ENCODE data around the gene MAP6D1. TPM values are rescaled to one million over a fixed set of nuclear protein-coding genes. Genes with fewer than 3 reads are reported as not detected.
"Not testable (repeated sequence)": the region's sequence is repeated elsewhere in the genome, so short reads cannot be mapped to it uniquely, and the experiment has no call there.

MAP6D1 gene
- polyA plus RNA-seq, 4 donors = 0.60 to 1.9 TPM; not detected in 2

DNA sequence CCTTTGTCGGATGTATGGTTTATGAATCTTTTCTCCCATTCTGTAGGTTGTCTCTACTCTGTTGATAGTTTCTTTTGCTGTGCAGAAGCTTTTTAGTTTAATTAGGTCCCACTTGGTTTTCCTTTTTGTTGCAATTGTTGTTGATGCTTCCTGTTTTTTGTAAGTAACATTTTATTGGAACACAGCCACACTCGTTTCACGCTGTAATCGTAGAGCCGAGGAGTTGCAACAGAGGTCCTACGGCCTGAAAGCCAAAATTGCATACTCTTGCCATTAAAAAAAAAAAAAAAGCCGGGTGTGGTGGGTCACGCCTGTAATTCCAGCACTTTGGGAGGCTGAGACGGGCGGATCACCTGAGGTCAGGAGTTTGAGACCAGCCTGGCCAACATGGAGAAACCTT is 40.9 kb downstream of the MAP6D1 start:
- 92 to 93% (median 93%) methylated on average over 10 of the region's 10 CpGs for WGBS, 3 donors
- peaks cover 5 to 38% (median 24%) of the 10 kb centered on the region in 3 donors for H3K36me3 ChIP-seq (ENCODE audit: control insufficient read depth in 3 of 3, insufficient read depth in 2 of 3, low read depth in 1 of 3, low read length in 3 of 3)
- H3K4me1 ChIP-seq (ENCODE audit: control insufficient read depth in 3 of 3, insufficient read depth in 2 of 3, low read depth in 1 of 3, low read length in 2 of 3); H3K27ac ChIP-seq (ENCODE audit: low read depth in 1 of 3, low read length in 2 of 3); H3K9me3 ChIP-seq (ENCODE audit: control insufficient read depth in 2 of 2, insufficient read depth in 1 of 2, low read depth in 1 of 2, low read length in 1 of 2); FAIRE-seq; DNase-seq; H3K4me3 ChIP-seq (ENCODE audit: low read depth in 1 of 3, low read length in 3 of 3); H3K27me3 ChIP-seq (ENCODE audit: control insufficient read depth in 3 of 3, insufficient read depth in 3 of 3, low read length in 3 of 3): not testable (repeated sequence)

GRCh38 chr3:183782576-183783276 is 42.7 kb downstream of the MAP6D1 start:
- Histone ChIP-seq H3K27me3 (ENCODE audit: control insufficient read depth in 3 of 3, insufficient read depth in 3 of 3, low read length in 3 of 3) (no peaks in the 10 kb centered on the region), H3K9me3 (ENCODE audit: control insufficient read depth in 2 of 2, insufficient read depth in 1 of 2, low read depth in 1 of 2, low read length in 1 of 2) (no peaks in the 10 kb centered on the region), H3K36me3 (ENCODE audit: control insufficient read depth in 3 of 3, insufficient read depth in 2 of 3, low read depth in 1 of 3, low read length in 3 of 3) (peaks cover 8 to 48% (median 23%) of the 10 kb centered on the region in 3 donors), H3K27ac (ENCODE audit: low read depth in 1 of 3, low read length in 2 of 3) (no peak overlapping the region), H3K4me3 (ENCODE audit: low read depth in 1 of 3, low read length in 3 of 3) (no peak overlapping the region), H3K4me1 (ENCODE audit: control insufficient read depth in 3 of 3, insufficient read depth in 2 of 3, low read depth in 1 of 3, low read length in 2 of 3) (no peaks in the 10 kb centered on the region)
- 81 to 92% (median 88%) methylated on average over 7 of the region's 7 CpGs for WGBS, 3 donors
- DNase-seq (no peak), FAIRE-seq (no peak)

DNA sequence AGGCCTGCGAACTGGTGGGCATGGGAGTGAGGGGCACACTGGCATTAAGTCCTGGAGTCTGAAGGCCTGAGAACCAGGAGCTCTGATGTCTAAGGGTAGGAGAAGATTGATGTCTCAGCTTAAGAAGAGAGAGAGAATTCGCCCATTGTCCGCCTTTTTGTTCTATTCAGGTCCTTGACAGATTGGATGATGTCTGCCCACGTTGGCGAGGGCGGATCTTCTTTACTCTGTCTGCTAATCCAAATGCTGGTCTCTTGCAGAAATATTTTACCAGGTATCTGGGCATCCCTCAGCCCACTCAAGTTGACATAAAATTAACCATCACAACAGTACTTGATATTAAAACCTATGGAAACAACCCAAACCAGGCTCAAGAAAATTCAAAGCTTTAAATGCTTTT is 44.1 kb downstream of the MAP6D1 start:
- no peak for DNase-seq
- H3K36me3 ChIP-seq (ENCODE audit: control insufficient read depth in 3 of 3, insufficient read depth in 2 of 3, low read depth in 1 of 3, low read length in 3 of 3) = peaks cover 11 to 49% (median 22%) of the 10 kb centered on the region in 3 donors
- 96 to 97% (median 96%) methylated on average over 6 of the region's 6 CpGs for WGBS, 3 donors

DNA sequence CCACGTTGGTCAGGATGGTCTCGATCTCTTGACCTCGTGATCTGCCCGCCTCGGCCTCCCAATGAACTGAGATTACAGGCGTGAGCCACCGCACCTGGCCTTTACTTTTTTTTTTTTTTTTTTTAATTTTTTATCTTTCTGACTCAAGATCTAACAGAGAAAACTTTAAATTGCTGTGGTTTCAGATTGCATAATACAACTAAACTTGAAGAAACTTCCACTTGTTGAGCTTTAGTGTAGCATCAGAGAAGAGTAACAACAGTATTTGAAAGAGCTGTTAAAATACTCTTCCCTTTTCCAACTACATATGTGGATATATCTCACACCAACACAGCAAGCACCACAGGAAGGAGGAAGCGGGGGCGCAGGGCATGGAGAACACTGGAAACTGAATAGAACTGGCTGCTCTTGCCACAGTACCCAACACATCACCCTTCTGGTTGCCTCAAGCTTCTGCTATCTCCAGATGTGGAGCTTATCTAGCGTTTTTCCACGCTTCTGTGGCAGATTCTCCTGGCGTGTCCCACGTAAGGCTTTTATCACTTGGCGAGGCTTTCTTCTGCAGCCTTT is 45.4 kb downstream of the MAP6D1 start:
- Histone ChIP-seq H3K27ac (ENCODE audit: low read depth in 1 of 3, low read length in 2 of 3) (no peak overlapping the region), H3K9me3 (ENCODE audit: control insufficient read depth in 2 of 2, insufficient read depth in 1 of 2, low read depth in 1 of 2, low read length in 1 of 2) (no peaks in the 10 kb centered on the region), H3K36me3 (ENCODE audit: control insufficient read depth in 3 of 3, insufficient read depth in 2 of 3, low read depth in 1 of 3, low read length in 3 of 3) (peaks cover 11 to 47% (median 16%) of the 10 kb centered on the region in 3 donors), H3K4me3 (ENCODE audit: low read depth in 1 of 3, low read length in 3 of 3) (no peak overlapping the region), H3K4me1 (ENCODE audit: control insufficient read depth in 3 of 3, insufficient read depth in 2 of 3, low read depth in 1 of 3, low read length in 2 of 3) (no peaks in the 10 kb centered on the region), H3K27me3 (ENCODE audit: control insufficient read depth in 3 of 3, insufficient read depth in 3 of 3, low read length in 3 of 3) (no peaks in the 10 kb centered on the region)
- FAIRE-seq (no peak), DNase-seq (no peak)
- 92 to 94% (median 94%) methylated on average over 14 of the region's 14 CpGs for WGBS, 3 donors

More for the DNA sequence above, 44.1 kb downstream of the MAP6D1 start:
- Histone ChIP-seq H3K27me3 (ENCODE audit: control insufficient read depth in 3 of 3, insufficient read depth in 3 of 3, low read length in 3 of 3) (no peaks in the 10 kb centered on the region), H3K4me1 (ENCODE audit: control insufficient read depth in 3 of 3, insufficient read depth in 2 of 3, low read depth in 1 of 3, low read length in 2 of 3) (no peaks in the 10 kb centered on the region), H3K27ac (ENCODE audit: low read depth in 1 of 3, low read length in 2 of 3) (no peak overlapping the region), H3K9me3 (ENCODE audit: control insufficient read depth in 2 of 2, insufficient read depth in 1 of 2, low read depth in 1 of 2, low read length in 1 of 2) (no peaks in the 10 kb centered on the region), H3K4me3 (ENCODE audit: low read depth in 1 of 3, low read length in 3 of 3) (no peak overlapping the region)
- no peak for FAIRE-seq

- no peak overlapping the region for H3K4me3 ChIP-seq (ENCODE audit: low read depth in 1 of 3, low read length in 3 of 3)
- no peak for FAIRE-seq
- peaks cover 14 to 50% (median 22%) of the 10 kb centered on the region in 3 donors for H3K36me3 ChIP-seq (ENCODE audit: control insufficient read depth in 3 of 3, insufficient read depth in 2 of 3, low read depth in 1 of 3, low read length in 3 of 3)
- WGBS, 3 donors = 94 to 95% (median 95%) methylated on average over 4 of the region's 4 CpGs
- no peak overlapping the region for H3K27ac ChIP-seq (ENCODE audit: low read depth in 1 of 3, low read length in 2 of 3)
- H3K27me3 ChIP-seq (ENCODE audit: control insufficient read depth in 3 of 3, insufficient read depth in 3 of 3, low read length in 3 of 3) = no peaks in the 10 kb centered on the region
- H3K9me3 ChIP-seq (ENCODE audit: control insufficient read depth in 2 of 2, insufficient read depth in 1 of 2, low read depth in 1 of 2, low read length in 1 of 2) = peaks cover 0 to 3% of the 10 kb centered on the region in 2 donors
- no peaks in the 10 kb centered on the region for H3K4me1 ChIP-seq (ENCODE audit: control insufficient read depth in 3 of 3, insufficient read depth in 2 of 3, low read depth in 1 of 3, low read length in 2 of 3)
- no peak for DNase-seq
Measured at GRCh38 chr3:183777016-183777618, 48.3 kb downstream of the MAP6D1 start.

- H3K4me1 ChIP-seq (ENCODE audit: control insufficient read depth in 3 of 3, insufficient read depth in 2 of 3, low read depth in 1 of 3, low read length in 2 of 3); FAIRE-seq; H3K9me3 ChIP-seq (ENCODE audit: control insufficient read depth in 2 of 2, insufficient read depth in 1 of 2, low read depth in 1 of 2, low read length in 1 of 2); H3K27ac ChIP-seq (ENCODE audit: low read depth in 1 of 3, low read length in 2 of 3); H3K4me3 ChIP-seq (ENCODE audit: low read depth in 1 of 3, low read length in 3 of 3); DNase-seq; H3K27me3 ChIP-seq (ENCODE audit: control insufficient read depth in 3 of 3, insufficient read depth in 3 of 3, low read length in 3 of 3): not testable (repeated sequence)
- H3K36me3 ChIP-seq (ENCODE audit: control insufficient read depth in 3 of 3, insufficient read depth in 2 of 3, low read depth in 1 of 3, low read length in 3 of 3) = peaks cover 12 to 49% (median 21%) of the 10 kb centered on the region in 3 donors
- WGBS, 3 donors = 83 to 91% (median 89%) methylated on average over 5 of the region's 5 CpGs
Measured at GRCh38 chr3:183776451-183776850, 48.9 kb downstream of the MAP6D1 start.

- no peaks in the 10 kb centered on the region for H3K4me1 ChIP-seq (ENCODE audit: control insufficient read depth in 3 of 3, insufficient read depth in 2 of 3, low read depth in 1 of 3, low read length in 2 of 3)
- peaks cover 7 to 44% (median 21%) of the 10 kb centered on the region in 3 donors for H3K36me3 ChIP-seq (ENCODE audit: control insufficient read depth in 3 of 3, insufficient read depth in 2 of 3, low read depth in 1 of 3, low read length in 3 of 3)
- H3K9me3 ChIP-seq (ENCODE audit: control insufficient read depth in 2 of 2, insufficient read depth in 1 of 2, low read depth in 1 of 2, low read length in 1 of 2) = peaks cover 0 to 3% of the 10 kb centered on the region in 2 donors
- FAIRE-seq = no peak
- DNase-seq = peak; percentile 10 to 68
- 36 to 68% (median 68%) methylated on average over 2 to 5 of the region's 5 CpGs for WGBS, 3 donors
- H3K4me3 ChIP-seq (ENCODE audit: low read depth in 1 of 3, low read length in 3 of 3) = no peak overlapping the region
- no peaks in the 10 kb centered on the region for H3K27me3 ChIP-seq (ENCODE audit: control insufficient read depth in 3 of 3, insufficient read depth in 3 of 3, low read length in 3 of 3)
- no peak overlapping the region for H3K27ac ChIP-seq (ENCODE audit: low read depth in 1 of 3, low read length in 2 of 3)
Measured at GRCh38 chr3:183775781-183776180, 49.6 kb downstream of the MAP6D1 start.

GRCh38 chr3:183774631-183775030 is 50.7 kb downstream of the MAP6D1 start:
- no peak for FAIRE-seq
- Histone ChIP-seq H3K4me1 (ENCODE audit: control insufficient read depth in 3 of 3, insufficient read depth in 2 of 3, low read depth in 1 of 3, low read length in 2 of 3) (no peaks in the 10 kb centered on the region), H3K36me3 (ENCODE audit: control insufficient read depth in 3 of 3, insufficient read depth in 2 of 3, low read depth in 1 of 3, low read length in 3 of 3) (peaks cover 7 to 44% (median 21%) of the 10 kb centered on the region in 3 donors), H3K9me3 (ENCODE audit: control insufficient read depth in 2 of 2, insufficient read depth in 1 of 2, low read depth in 1 of 2, low read length in 1 of 2) (peaks cover 0 to 3% of the 10 kb centered on the region in 2 donors), H3K4me3 (ENCODE audit: low read depth in 1 of 3, low read length in 3 of 3) (no peak overlapping the region), H3K27me3 (ENCODE audit: control insufficient read depth in 3 of 3, insufficient read depth in 3 of 3, low read length in 3 of 3) (no peaks in the 10 kb centered on the region), H3K27ac (ENCODE audit: low read depth in 1 of 3, low read length in 2 of 3) (no peak overlapping the region)
- 84 to 93% (median 86%) methylated on average over 3 of the region's 3 CpGs for WGBS, 3 donors
- DNase-seq = no peak

Measured in small intestine (tissue), 7 donors.